HPDE6-E6E7 (cell line): ENCODE data around the gene TSC2.
"Not testable (repeated sequence)": the region's sequence is repeated elsewhere in the genome, so short reads cannot be mapped to it uniquely, and the experiment has no call there.

Experiments
- DNase-seq: peaks from one replicate; pipeline ENCODE4 v3.0.0; 2011; ENCODE audit warnings: missing footprints; ENCODE audit errors: extremely low spot score

TSC2 gene

GRCh38 chr16:2030036-2030435, 17.7 kb upstream of the TSC2 start:
- no peak for DNase-seq

- no peak for DNase-seq
These were observed 16.7 kb upstream of the TSC2 start for GRCh38 chr16:2031081-2031577.

GRCh38 chr16:2032285-2033056, 15.3 kb upstream of the TSC2 start:
- no peak for DNase-seq

- no peak for DNase-seq
These were observed 14.5 kb upstream of the TSC2 start for GRCh38 chr16:2033057-2033908.

- not testable (repeated sequence) for DNase-seq
These were observed 13.7 kb upstream of the TSC2 start for GRCh38 chr16:2033909-2034695.

GRCh38 chr16:2034696-2035430, 12.9 kb upstream of the TSC2 start:
- DNase-seq, result no peak

- no peak for DNase-seq
These were observed 12.2 kb upstream of the TSC2 start for GRCh38 chr16:2035431-2036199.

- no peak for DNase-seq
These were observed 11.4 kb upstream of the TSC2 start for GRCh38 chr16:2036200-2036966.

- DNase-seq, result no peak
These were observed 10.7 kb upstream of the TSC2 start for GRCh38 chr16:2037115-2037514.

- DNase-seq, result no peak
These were observed 10.0 kb upstream of the TSC2 start for GRCh38 chr16:2037647-2038381.

- no peak for DNase-seq
These were observed 9.2 kb upstream of the TSC2 start for GRCh38 chr16:2038382-2039231.

- no peak for DNase-seq
These were observed 8.3 kb upstream of the TSC2 start for GRCh38 chr16:2039274-2040031.

- no peak for DNase-seq
These were observed 7.6 kb upstream of the TSC2 start for GRCh38 chr16:2040041-2040786.

- DNase-seq, result peak; percentile 75
These were observed 6.8 kb upstream of the TSC2 start for GRCh38 chr16:2040787-2041522.

- no peak for DNase-seq
These were observed 5.4 kb upstream of the TSC2 start for GRCh38 chr16:2042171-2042985.
